ENCODE measurements around the gene PPM1M.
"Not testable (repeated sequence)": the region's sequence is repeated elsewhere in the genome, so short reads cannot be mapped to it uniquely, and the experiment has no call there.

PPM1M gene

DNA sequence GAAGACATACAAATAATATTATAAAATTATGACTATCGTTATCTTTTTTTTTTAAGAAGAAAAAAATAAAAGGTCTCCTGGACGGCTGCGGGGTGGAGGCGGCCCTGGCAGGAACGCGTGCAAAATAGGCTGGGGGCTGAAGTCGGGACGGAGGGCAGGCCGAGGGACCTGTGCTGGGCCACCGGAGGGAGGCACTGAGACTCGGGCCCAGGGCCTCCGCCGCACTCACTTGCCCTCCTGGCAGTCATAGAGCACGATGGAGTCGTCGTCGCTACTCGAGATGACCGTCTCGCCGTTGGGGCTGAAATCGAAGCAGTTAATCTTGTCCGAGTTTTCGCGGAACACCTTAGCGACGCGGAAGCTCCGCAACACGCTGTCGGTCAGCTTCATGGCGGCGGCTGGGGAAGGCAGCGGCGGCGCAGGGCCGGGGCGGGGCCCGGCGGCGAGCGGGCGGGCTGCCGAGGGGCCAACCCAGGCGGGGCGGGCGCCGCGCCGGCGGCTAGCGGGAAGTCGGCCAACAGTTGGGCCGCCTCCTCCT lies 32.5 kb downstream of the PPM1M start:
- Histone ChIP-seq H3K4me1 (ENCODE audit: control insufficient read depth, insufficient read depth, low read length) (no peaks in the 10 kb centered on the region), H3K4me3 (ENCODE audit: low read length) (peak overlapping the region; percentile 85), H3K36me3 (ENCODE audit: control insufficient read depth, insufficient read depth, low read length) (no peaks in the 10 kb centered on the region), H3K27me3 (ENCODE audit: control insufficient read depth, insufficient read depth, low read length) (no peaks in the 10 kb centered on the region), H3K27ac (ENCODE audit: low read length) (no peak overlapping the region), H3K9me3 (ENCODE audit: control insufficient read depth, insufficient read depth, low read length) (no peaks in the 10 kb centered on the region)
- DNase-seq (ENCODE audit: low read depth, low spot score) = no peak
- WGBS (ENCODE audit: insufficient coverage, insufficient read length) = no CpG with 5 or more reads among the region's 54 CpGs

DNA sequence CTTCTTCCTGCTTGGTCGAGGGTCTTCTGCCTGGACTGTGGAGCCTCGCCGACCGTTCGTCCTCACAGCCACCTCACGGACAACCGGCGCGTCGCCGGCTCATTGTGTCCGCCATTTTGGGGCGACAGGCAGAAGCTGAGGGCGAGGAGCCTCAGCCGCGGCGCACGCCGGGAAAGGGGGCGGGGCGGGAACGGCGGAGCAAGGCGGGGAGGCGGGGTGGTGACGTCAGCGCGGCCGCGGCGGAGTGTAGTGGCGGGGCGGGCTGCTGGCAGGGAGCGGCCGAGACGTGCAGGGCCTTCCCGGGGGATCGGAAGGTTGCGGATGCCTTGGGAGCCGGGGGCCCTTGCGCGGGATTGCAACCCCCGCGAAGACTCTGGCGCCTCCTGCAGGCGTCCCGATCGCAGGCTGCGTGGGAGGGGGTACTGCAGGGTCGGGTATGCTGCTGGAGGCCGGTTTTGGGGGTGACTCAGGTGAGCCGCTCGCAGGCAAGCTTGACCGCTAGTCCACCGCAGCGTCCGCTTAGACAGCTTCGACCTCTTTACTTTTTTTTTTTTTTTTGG lies 33.0 kb downstream of the PPM1M start, which contains the start of gene WDR82:
Gene WDR82, minus strand, starts transcription at position 140 of the 560 bp plus-strand sequence. CDS start 288 bp downstream, outside the sequence.
- no CpG with 5 or more reads among the region's 58 CpGs for WGBS (ENCODE audit: insufficient coverage, insufficient read length)
- Histone ChIP-seq H3K4me1 (ENCODE audit: control insufficient read depth, insufficient read depth, low read length) (no peaks in the 10 kb centered on the region), H3K27me3 (ENCODE audit: control insufficient read depth, insufficient read depth, low read length) (no peaks in the 10 kb centered on the region), H3K27ac (ENCODE audit: low read length) (no peak within 1 kb of the TSS), H3K36me3 (ENCODE audit: control insufficient read depth, insufficient read depth, low read length) (no peaks in the 10 kb centered on the region), H3K9me3 (ENCODE audit: control insufficient read depth, insufficient read depth, low read length) (no peaks in the 10 kb centered on the region), H3K4me3 (ENCODE audit: low read length) (peak within 1 kb of the TSS; percentile 85)
- DNase-seq (ENCODE audit: low read depth, low spot score) = peak; percentile 84

DNA sequence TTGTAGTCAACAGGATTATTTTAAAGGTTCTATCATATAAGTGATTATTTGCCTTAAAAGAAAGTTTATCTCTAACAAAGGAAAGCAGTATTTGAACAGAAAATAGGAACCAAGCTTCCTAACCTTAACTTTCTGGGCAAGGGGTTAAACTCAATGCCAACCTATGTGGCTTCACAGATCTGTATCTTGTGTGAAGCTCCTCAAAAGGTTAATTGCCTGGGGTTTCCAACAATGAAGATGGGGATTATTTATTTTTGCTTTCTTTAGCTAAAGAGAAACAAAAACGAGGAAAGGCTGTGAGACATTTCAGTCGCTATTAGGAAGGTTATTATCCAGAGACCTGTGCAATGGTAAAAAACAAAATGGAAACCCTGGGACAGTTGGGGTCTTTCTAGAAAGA lies 34.0 kb downstream of the PPM1M start:
- Histone ChIP-seq H3K4me1 (ENCODE audit: control insufficient read depth, insufficient read depth, low read length) (no peaks in the 10 kb centered on the region), H3K27ac (ENCODE audit: low read length) (no peak overlapping the region), H3K9me3 (ENCODE audit: control insufficient read depth, insufficient read depth, low read length) (no peaks in the 10 kb centered on the region), H3K27me3 (ENCODE audit: control insufficient read depth, insufficient read depth, low read length) (no peaks in the 10 kb centered on the region), H3K36me3 (ENCODE audit: control insufficient read depth, insufficient read depth, low read length) (no peaks in the 10 kb centered on the region), H3K4me3 (ENCODE audit: low read length) (no peak overlapping the region)
- WGBS (ENCODE audit: insufficient coverage, insufficient read length) = no CpG with 5 or more reads among the region's 2 CpGs
- no peak for DNase-seq (ENCODE audit: low read depth, low spot score)

DNA sequence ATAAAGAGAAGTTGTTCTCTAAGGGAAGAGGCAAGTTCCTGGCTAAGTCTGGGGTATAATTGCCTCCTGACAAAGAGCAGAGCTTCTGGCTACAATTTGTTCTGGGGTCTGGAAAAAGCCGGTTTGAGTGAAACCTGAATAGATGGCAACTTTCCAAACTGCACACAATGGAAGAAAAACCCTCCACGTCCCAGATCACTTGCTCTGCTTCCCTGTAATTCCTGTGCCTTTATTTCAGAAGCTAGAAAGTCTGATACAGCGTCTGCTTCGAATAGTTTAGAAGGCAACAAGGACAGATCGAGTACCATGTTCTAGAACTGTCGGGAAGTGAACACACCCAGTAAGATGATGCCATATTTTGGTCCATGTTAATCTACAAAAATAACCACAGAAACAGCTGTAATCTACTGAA lies 34.5 kb downstream of the PPM1M start:
- no peaks in the 10 kb centered on the region for H3K27me3 ChIP-seq (ENCODE audit: control insufficient read depth, insufficient read depth, low read length)
- WGBS (ENCODE audit: insufficient coverage, insufficient read length) = no CpG with 5 or more reads among the region's 6 CpGs
- H3K4me1 ChIP-seq (ENCODE audit: control insufficient read depth, insufficient read depth, low read length) = no peaks in the 10 kb centered on the region

GRCh38 chr3:52281981-52282801 lies 36.6 kb downstream of the PPM1M start:
- Histone ChIP-seq H3K4me3 (ENCODE audit: low read length) (no peak overlapping the region), H3K9me3 (ENCODE audit: control insufficient read depth, insufficient read depth, low read length) (no peaks in the 10 kb centered on the region), H3K4me1 (ENCODE audit: control insufficient read depth, insufficient read depth, low read length) (no peaks in the 10 kb centered on the region), H3K36me3 (ENCODE audit: control insufficient read depth, insufficient read depth, low read length) (no peaks in the 10 kb centered on the region), H3K27me3 (ENCODE audit: control insufficient read depth, insufficient read depth, low read length) (no peaks in the 10 kb centered on the region), H3K27ac (ENCODE audit: low read length) (no peak overlapping the region)
- DNase-seq (ENCODE audit: low read depth, low spot score) = no peak
- no CpG with 5 or more reads among the region's 8 CpGs for WGBS (ENCODE audit: insufficient coverage, insufficient read length)

More for the DNA sequence above, 34.5 kb downstream of the PPM1M start:
- Histone ChIP-seq H3K4me3 (ENCODE audit: low read length) (no peak overlapping the region), H3K27ac (ENCODE audit: low read length) (no peak overlapping the region), H3K9me3 (ENCODE audit: control insufficient read depth, insufficient read depth, low read length) (no peaks in the 10 kb centered on the region), H3K36me3 (ENCODE audit: control insufficient read depth, insufficient read depth, low read length) (no peaks in the 10 kb centered on the region)
- no peak for DNase-seq (ENCODE audit: low read depth, low spot score)

DNA sequence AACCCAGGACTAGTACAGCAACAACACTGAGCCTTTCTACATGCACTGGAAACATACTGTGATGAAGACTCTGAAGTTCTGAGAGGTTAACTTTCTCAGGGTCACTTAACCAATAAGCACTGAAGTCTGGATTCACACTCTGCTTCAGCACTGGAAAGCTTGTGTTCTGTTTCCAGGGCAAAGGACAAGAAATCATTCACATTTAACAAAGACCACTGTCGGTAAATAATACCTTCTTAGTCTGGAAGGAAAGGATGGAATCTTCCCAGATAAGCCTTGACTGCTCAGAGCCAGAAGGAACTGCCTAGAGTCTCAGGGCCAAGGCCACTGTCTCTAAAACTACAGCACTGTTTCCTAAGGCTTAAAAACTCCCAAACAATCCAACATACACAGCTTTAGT lies 37.7 kb downstream of the PPM1M start:
- Histone ChIP-seq H3K27ac (ENCODE audit: low read length) (no peak overlapping the region), H3K9me3 (ENCODE audit: control insufficient read depth, insufficient read depth, low read length) (no peaks in the 10 kb centered on the region), H3K36me3 (ENCODE audit: control insufficient read depth, insufficient read depth, low read length) (no peaks in the 10 kb centered on the region), H3K4me3 (ENCODE audit: low read length) (no peak overlapping the region), H3K4me1 (ENCODE audit: control insufficient read depth, insufficient read depth, low read length) (no peaks in the 10 kb centered on the region), H3K27me3 (ENCODE audit: control insufficient read depth, insufficient read depth, low read length) (no peaks in the 10 kb centered on the region)
- no peak for DNase-seq (ENCODE audit: low read depth, low spot score)
- no CpG with 5 or more reads among the region's 1 CpG for WGBS (ENCODE audit: insufficient coverage, insufficient read length)

DNA sequence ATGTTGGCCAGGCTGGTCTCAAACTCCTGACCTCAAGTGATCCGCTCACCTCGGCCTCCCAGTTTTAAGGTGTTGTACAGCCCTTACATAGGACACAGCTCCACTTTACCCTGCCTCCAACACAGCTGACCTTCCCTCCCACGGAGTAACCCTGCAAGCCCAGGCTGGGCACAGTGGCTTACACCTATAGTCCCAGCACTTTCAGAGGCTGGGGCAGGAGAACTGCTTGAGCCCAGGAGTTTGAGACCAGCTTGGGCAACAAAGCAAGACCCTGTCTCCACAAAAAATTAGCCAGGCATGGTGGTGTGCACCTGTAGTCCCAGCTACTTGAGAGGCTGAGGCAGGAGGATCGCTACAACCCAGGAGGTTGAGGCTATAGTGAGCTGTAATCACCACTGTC lies 38.5 kb downstream of the PPM1M start:
- H3K27me3 ChIP-seq (ENCODE audit: control insufficient read depth, insufficient read depth, low read length); DNase-seq (ENCODE audit: low read depth, low spot score); H3K9me3 ChIP-seq (ENCODE audit: control insufficient read depth, insufficient read depth, low read length); H3K4me3 ChIP-seq (ENCODE audit: low read length); H3K36me3 ChIP-seq (ENCODE audit: control insufficient read depth, insufficient read depth, low read length); H3K4me1 ChIP-seq (ENCODE audit: control insufficient read depth, insufficient read depth, low read length); H3K27ac ChIP-seq (ENCODE audit: low read length): not testable (repeated sequence)
- no CpG with 5 or more reads among the region's 4 CpGs for WGBS (ENCODE audit: insufficient coverage, insufficient read length)

DNA sequence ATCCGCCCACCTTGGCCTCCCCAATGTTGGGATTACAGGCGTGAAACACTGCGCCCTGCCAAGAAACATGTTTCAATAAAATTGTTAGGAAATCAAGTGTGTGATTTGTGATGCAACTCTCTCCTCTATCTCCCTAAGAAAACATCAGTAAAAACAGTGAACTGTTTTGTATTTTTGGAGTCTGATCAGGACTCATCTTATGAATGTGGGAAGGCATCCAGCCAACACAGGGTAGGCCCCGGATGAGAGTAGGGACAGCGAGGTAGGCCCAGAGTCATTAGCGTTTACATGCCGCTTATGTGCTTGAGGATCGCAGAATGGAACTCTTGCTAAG lies 41.2 kb downstream of the PPM1M start:
- no peaks in the 10 kb centered on the region for H3K36me3 ChIP-seq (ENCODE audit: control insufficient read depth, insufficient read depth, low read length)
- H3K27me3 ChIP-seq (ENCODE audit: control insufficient read depth, insufficient read depth, low read length) = no peaks in the 10 kb centered on the region
- WGBS (ENCODE audit: insufficient coverage, insufficient read length) = no CpG with 5 or more reads among the region's 8 CpGs
- peak overlapping the region; percentile 92; the same call in 1 of the 2 replicates for H3K4me3 ChIP-seq (ENCODE audit: low read length)
- DNase-seq (ENCODE audit: low read depth, low spot score) = no peak
- H3K9me3 ChIP-seq (ENCODE audit: control insufficient read depth, insufficient read depth, low read length) = no peaks in the 10 kb centered on the region
- no peak overlapping the region for H3K27ac ChIP-seq (ENCODE audit: low read length)
- H3K4me1 ChIP-seq (ENCODE audit: control insufficient read depth, insufficient read depth, low read length) = no peaks in the 10 kb centered on the region

DNA sequence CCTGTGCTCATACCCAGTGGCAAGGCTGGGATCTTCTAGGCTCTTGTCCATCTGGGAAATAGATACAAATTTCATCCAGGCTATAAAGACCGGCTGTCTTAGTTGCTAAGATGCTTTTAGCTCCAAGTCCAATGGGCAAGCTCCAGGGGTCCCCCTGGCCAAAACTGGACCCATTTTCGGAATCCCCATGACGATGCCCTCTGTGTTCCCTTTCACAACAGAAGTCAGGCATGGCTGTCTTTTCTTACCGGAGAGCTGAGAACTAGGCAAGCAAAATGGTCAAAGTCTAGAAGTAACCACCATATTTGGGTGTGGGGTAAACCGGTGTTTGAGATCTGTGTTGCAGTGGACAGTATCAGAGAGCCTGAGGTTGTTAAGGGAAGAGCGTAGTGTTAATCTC lies 43.1 kb downstream of the PPM1M start:
- no peaks in the 10 kb centered on the region for H3K27me3 ChIP-seq (ENCODE audit: control insufficient read depth, insufficient read depth, low read length)
- no peak for DNase-seq (ENCODE audit: low read depth, low spot score)
- H3K27ac ChIP-seq (ENCODE audit: low read length) = no peak overlapping the region
- no CpG with 5 or more reads among the region's 6 CpGs for WGBS (ENCODE audit: insufficient coverage, insufficient read length)
- no peak overlapping the region for H3K4me3 ChIP-seq (ENCODE audit: low read length)
- no peaks in the 10 kb centered on the region for H3K36me3 ChIP-seq (ENCODE audit: control insufficient read depth, insufficient read depth, low read length)
- no peaks in the 10 kb centered on the region for H3K9me3 ChIP-seq (ENCODE audit: control insufficient read depth, insufficient read depth, low read length)
- no peaks in the 10 kb centered on the region for H3K4me1 ChIP-seq (ENCODE audit: control insufficient read depth, insufficient read depth, low read length)

- Histone ChIP-seq H3K36me3 (ENCODE audit: control insufficient read depth, insufficient read depth, low read length) (no peaks in the 10 kb centered on the region), H3K4me1 (ENCODE audit: control insufficient read depth, insufficient read depth, low read length) (no peaks in the 10 kb centered on the region), H3K27me3 (ENCODE audit: control insufficient read depth, insufficient read depth, low read length) (no peaks in the 10 kb centered on the region), H3K4me3 (ENCODE audit: low read length) (no peak overlapping the region), H3K9me3 (ENCODE audit: control insufficient read depth, insufficient read depth, low read length) (no peaks in the 10 kb centered on the region), H3K27ac (ENCODE audit: low read length) (no peak overlapping the region)
- no peak for DNase-seq (ENCODE audit: low read depth, low spot score)
- no CpG with 5 or more reads among the region's 1 CpG for WGBS (ENCODE audit: insufficient coverage, insufficient read length)
Measured at GRCh38 chr3:52289338-52289746, 43.8 kb downstream of the PPM1M start.
